Activated CD4-positive, alpha-beta T cell treated with anti-CD3 and anti-CD28 coated beads, Interleukin-2, amount 50 U/mL, for 48 hours (primary cell): ENCODE measurements around the gene DSC3.

Experiments
- DNase-seq, 2 experiments: peaks; one replicate each; pipeline ENCODE4 v3.0.0-alpha.2; 2020

The DSC3 gene

GRCh38 chr18:31042406-31043181 lies at the start of gene DSC3:
TSS of gene DSC3 (minus strand) at chr18:31042742. CDS start at chr18:31042660, 82 bp downstream.
- no peak for DNase-seq

GRCh38 chr18:31091350-31091749 lies 48.8 kb upstream of the DSC3 start:
- DNase-seq, result no peak

- DNase-seq, result no peak
Measured at GRCh38 chr18:31088532-31088931, 46.0 kb upstream of the DSC3 start.

GRCh38 chr18:31079973-31080372 lies 37.4 kb upstream of the DSC3 start:
- no peak for DNase-seq

- no peak for DNase-seq
Measured at GRCh38 chr18:31077878-31078277, 35.3 kb upstream of the DSC3 start.

GRCh38 chr18:31072175-31072574 lies 29.6 kb upstream of the DSC3 start:
- DNase-seq, result no peak

- DNase-seq, result no peak
Measured at GRCh38 chr18:31070206-31070605, 27.7 kb upstream of the DSC3 start.

- no peak for DNase-seq
Measured at GRCh38 chr18:31066266-31066665, 23.7 kb upstream of the DSC3 start.

GRCh38 chr18:31065036-31065773 lies 22.7 kb upstream of the DSC3 start:
- DNase-seq, result no peak

GRCh38 chr18:31064130-31064529 lies 21.6 kb upstream of the DSC3 start:
- DNase-seq, result peak in 1 of 2 experiments; percentile 7

GRCh38 chr18:31061945-31062344 lies 19.4 kb upstream of the DSC3 start:
- no peak for DNase-seq

GRCh38 chr18:31058897-31059296 lies 16.4 kb upstream of the DSC3 start:
- DNase-seq, result no peak

GRCh38 chr18:31057917-31058316 lies 15.4 kb upstream of the DSC3 start:
- no peak for DNase-seq

GRCh38 chr18:31057051-31057450 lies 14.5 kb upstream of the DSC3 start:
- DNase-seq, result no peak

- no peak for DNase-seq
Measured at GRCh38 chr18:31056296-31056695, 13.8 kb upstream of the DSC3 start.

- DNase-seq, result no peak
Measured at GRCh38 chr18:31050635-31051034, 8.1 kb upstream of the DSC3 start.

- no peak for DNase-seq
Measured at GRCh38 chr18:31049189-31049588, 6.6 kb upstream of the DSC3 start.

GRCh38 chr18:31048216-31048615 lies 5.7 kb upstream of the DSC3 start:
- DNase-seq, result no peak

- no peak for DNase-seq
Measured at GRCh38 chr18:31046916-31047315, 4.4 kb upstream of the DSC3 start.

- DNase-seq, result no peak
Measured at GRCh38 chr18:31045599-31045998, 3.1 kb upstream of the DSC3 start.

GRCh38 chr18:31044926-31045325 lies 2.4 kb upstream of the DSC3 start:
- no peak for DNase-seq

- DNase-seq, result no peak
Measured at GRCh38 chr18:31043709-31044108, 1.2 kb upstream of the DSC3 start.

GRCh38 chr18:31042084-31042405 lies 497 bp downstream of the DSC3 start:
- DNase-seq, result no peak

- DNase-seq, result no peak
Measured at GRCh38 chr18:31041271-31042083, 1.1 kb downstream of the DSC3 start.
